ENCODE results near the gene TMEM175.
"Not testable (repeated sequence)": the region's sequence is repeated elsewhere in the genome, so short reads cannot be mapped to it uniquely, and the experiment has no call there.

TMEM175 gene

DNA sequence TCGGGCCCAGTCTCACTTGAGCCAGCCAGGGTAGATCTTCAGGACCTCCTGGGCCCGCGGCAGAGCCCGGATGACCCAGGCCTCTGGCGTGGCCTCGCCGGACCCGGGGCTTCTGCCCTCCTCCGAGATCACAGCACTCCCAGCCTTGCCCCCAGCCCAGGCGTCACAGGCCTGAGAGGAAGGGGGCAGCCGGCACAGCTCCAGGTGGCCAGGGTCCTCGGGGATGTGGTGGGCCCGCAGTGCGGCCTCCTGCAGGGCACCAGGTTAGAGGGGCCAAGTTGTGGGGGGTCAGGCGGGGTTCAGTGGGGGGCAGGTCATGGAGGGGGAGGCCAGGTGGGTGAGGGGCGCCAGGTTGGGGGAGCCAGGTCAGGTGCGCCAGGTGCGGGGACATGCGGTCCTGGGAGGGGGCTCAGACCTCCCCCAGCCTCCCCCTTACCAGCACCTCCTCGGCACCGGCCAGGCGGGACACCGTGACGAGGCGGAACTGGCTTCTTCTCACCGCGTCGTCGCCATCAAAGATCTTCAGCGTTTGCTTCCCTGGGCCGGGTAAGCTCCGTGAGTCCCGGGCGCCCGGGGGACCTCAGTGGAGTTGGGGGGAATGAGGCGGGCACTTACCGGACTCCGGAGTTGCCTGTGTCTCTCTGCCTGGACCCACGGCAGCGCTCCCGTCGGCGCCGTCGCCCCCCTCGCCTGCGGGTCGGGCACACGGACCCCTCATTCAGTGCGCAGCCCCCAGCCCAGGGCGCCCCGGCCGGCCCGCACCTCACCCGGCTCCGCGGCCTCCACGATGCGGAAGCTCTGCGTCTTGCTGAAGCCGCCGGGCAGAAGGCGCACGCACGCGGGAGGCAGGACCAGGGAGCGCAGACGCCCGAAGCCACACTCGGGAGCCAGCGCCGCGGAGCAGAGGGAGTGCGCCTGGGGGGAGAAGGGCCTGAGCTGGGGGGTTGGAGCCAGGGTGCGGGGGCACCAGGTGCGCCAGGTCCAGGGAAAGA, 35.1 kb downstream of the TMEM175 start:
- no peak for TF ChIP-seq POLR2A (IDR thresholded peaks at IDR 0.05; ENCODE audit: low read length)
- TF ChIP-seq GATA1 (IDR thresholded peaks at IDR 0.05; ENCODE audit: low read depth, low read length), result no peak
- no peak for DNase-seq

DNA sequence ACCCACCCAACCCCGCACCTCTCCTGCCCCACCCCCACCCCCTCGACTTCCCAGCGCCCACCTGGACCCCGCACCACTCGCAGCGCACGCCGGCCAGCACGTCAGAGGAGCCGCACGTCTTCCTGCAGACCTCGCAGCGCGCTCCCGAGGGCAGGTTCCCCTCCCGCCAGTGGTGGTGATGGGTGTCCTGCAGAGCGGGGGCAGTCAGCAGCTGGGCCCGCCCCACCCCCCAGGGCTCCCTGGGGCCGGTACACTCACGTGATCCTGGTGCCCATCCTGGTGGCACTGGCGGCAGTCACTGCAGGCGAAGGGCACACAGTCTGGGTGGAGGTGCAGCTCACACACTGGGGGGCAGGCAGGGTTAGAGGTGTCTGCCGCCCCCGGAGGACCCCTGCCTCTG, 36.0 kb downstream of the TMEM175 start:
- no peak for DNase-seq
- no peak for TF ChIP-seq POLR2A (IDR thresholded peaks at IDR 0.05; ENCODE audit: low read length)
- TF ChIP-seq GATA1 (IDR thresholded peaks at IDR 0.05; ENCODE audit: low read depth, low read length), result no peak

DNA sequence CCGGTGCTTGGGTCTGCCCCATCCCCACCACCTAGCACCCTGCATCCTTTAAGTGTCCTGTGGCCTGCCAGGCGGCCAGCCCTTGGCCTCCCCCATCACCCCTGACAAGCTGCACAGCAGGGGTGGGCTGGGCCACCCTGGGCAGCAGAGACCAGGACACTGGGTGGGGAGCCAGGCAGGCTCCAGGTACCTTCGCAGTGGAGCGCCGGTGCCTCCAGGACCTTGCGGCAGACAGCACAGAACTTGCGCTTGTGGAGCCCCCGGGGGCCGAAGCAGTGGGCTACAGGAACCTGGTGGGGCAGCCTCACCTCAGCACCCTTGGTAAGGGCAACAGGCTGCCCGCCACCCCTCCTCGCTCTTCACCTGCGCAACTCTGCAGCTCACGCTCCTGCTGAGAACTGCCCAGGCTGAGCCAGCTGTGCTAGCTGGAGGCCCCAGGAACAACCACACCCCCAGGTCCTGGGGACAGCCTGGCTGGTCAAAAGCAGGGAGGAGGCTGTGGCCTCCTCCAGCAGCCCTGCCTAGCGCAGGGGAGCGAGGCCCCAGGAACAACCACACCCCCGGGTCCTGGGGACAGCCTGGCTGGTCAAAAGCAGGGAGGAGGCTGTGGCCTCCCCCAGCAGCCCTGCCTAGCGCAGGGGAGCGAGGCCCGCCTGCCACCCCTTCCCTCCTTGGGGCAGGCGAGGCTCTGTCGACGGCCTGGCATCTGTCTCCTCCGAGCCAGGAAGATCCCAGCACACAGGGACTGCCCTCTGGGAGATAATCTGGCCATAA, 36.5 kb downstream of the TMEM175 start:
- no peak for TF ChIP-seq GATA1 (IDR thresholded peaks at IDR 0.05; ENCODE audit: low read depth, low read length)
- no peak for DNase-seq

DNA sequence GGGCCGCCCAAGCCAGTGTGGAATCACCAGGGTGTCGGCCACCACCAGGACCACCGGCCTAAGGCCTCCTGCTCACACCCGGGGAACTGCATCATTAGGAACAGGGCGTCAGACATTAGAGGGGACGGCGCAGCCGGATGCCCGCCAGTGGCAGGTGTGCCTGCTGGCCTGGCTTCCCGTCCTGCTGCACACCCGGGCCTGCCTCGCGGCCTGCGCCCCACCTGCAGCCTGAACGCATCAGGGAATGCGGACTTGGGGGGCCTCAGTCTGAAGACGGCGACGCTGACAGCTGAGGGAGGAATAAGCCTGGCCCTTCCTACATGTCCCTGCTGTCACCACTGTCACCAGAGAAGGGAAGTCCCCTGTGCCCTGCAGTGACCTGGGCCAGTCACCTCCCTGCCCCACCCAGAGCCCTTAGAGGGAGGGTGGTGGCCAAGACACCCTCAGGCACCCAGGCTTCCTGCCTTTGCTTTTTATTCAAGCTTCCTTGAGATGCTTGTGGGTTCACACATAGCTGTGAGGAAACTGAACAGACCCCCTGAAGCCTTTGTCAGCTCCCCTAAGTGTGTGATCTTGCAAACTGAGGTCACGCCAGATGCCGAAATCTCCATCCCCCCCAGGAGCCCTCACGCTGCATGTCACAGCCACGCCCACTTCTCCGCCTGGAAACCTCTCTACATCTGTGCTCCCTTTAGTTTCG, 37.9 kb downstream of the TMEM175 start:
- DNase-seq, result peak in 1 of 2 experiments; percentile 31
- no peak for TF ChIP-seq GATA1 (IDR thresholded peaks at IDR 0.05; ENCODE audit: low read depth, low read length)

DNA sequence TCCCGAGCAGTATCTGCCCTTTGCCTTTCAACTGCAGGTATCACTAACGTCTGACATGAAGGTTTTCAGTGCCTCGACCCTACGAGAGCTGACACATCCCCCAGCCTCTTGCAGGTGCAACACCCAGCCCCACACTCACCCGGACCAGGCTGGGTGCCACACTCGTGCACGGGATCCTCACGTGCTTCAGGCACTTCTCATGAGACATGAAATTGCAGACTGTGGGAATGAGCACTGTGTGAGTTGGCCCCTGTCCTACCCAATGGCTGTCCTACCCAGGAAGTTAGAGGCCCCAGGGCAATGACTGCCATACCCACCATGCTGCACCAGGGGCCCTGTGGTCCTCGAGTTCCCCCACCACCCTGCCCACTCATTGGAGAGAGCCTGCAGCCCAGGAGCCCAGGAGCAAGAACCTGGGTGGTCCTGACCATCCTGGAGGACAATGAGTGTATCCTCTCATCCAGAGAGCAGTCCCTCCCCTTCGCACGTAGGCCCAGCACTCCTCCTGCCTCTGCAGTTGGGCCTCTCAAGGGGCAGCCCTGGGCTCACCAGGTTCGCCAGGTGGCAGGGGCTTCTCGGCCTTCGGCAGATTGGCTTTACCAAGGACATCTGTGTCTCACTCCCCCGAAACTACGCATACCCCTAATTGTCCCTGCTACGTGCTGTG, 38.7 kb downstream of the TMEM175 start:
- TF ChIP-seq POLR2A (IDR thresholded peaks at IDR 0.05; ENCODE audit: low read length) (no peak), GATA1 (IDR thresholded peaks at IDR 0.05; ENCODE audit: low read depth, low read length) (no peak)
- DNase-seq, result no peak

DNA sequence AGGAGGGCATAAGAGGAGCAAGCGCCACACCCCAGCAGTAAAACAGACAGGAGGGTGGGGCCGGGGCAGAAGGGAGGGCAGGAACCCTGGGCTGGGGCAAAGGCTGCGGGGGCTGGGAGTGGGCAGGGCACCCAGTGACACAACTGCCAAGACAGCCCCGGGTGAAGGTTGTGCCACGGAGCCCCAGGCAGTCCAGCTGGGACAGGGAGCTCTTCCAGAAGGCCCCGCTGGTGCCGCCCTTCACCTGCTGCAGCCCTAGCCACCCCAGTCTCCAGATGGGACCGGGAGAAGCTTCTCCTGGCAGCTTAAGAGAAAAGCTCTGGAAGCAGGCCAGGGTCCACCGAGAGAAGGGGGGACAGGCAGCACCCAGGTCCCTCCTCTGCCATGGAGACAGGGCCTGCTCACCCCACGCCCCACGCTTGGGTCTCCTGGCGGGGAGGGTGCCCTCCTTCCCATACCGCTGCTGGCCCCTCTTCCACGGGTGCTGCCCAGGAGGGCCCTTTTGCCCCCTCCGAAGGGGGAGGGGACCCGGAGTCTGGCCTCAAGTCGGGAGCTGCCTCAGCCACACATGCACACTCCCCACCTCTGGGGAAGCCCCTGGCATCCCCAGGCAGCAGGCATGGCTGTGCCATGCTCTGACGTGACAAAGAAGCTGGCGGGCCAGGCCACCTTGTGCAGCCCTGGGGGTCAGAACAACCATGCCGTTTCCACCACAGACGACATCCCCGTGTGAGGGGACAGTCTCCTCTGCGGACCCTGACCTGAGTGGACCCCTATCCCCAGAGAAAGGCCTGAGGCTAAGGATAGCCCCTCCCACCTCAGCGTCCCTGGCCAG, 39.6 kb downstream of the TMEM175 start:
- no peak for DNase-seq
- TF ChIP-seq POLR2A (IDR thresholded peaks at IDR 0.05; ENCODE audit: low read length), result no peak
- TF ChIP-seq GATA1 (IDR thresholded peaks at IDR 0.05; ENCODE audit: low read depth, low read length), result no peak

DNA sequence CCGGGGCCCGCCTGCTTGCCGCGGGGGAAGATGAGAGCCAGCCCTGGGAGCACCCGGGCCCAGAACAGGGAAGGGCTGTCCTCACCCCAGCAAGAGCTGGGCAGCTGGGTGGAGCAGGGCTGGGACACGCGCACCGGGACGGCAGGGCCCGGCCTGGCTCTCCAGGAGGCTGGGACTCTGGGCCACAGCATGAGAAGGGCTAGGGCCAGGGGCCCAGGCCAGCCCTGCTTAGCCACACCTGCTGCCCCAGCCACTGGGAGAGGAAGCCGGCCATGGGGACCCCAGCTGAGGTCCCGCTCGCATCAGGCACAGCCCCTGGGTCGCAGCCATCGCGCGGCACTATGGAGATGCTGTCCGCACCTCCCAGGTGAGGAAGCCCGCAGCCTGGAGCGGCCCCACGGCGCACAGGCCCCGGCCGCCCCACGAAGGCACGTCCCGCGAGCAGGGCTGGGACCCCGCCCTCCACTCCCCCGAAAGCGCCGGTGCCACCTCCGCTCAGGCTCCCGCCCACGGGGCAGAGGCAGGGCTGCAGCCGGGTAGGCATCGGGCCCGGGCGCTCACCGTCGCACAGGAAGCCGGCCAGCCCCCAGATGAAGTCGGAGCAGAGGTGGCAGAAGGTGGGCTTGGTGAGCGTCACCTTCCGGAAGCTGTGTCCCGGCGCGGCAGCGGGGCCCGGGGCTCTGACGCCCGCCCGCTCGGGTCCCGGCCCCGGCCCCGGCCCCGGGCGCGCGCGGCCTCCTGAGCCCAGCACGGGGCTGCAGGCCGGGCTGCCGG, 40.6 kb downstream of the TMEM175 start:
- peak; percentile 45 to 62 for DNase-seq
- TF ChIP-seq GATA1 (IDR thresholded peaks at IDR 0.05; ENCODE audit: low read depth, low read length) (no peak), POLR2A (IDR thresholded peaks at IDR 0.05; ENCODE audit: low read length) (no peak)

DNA sequence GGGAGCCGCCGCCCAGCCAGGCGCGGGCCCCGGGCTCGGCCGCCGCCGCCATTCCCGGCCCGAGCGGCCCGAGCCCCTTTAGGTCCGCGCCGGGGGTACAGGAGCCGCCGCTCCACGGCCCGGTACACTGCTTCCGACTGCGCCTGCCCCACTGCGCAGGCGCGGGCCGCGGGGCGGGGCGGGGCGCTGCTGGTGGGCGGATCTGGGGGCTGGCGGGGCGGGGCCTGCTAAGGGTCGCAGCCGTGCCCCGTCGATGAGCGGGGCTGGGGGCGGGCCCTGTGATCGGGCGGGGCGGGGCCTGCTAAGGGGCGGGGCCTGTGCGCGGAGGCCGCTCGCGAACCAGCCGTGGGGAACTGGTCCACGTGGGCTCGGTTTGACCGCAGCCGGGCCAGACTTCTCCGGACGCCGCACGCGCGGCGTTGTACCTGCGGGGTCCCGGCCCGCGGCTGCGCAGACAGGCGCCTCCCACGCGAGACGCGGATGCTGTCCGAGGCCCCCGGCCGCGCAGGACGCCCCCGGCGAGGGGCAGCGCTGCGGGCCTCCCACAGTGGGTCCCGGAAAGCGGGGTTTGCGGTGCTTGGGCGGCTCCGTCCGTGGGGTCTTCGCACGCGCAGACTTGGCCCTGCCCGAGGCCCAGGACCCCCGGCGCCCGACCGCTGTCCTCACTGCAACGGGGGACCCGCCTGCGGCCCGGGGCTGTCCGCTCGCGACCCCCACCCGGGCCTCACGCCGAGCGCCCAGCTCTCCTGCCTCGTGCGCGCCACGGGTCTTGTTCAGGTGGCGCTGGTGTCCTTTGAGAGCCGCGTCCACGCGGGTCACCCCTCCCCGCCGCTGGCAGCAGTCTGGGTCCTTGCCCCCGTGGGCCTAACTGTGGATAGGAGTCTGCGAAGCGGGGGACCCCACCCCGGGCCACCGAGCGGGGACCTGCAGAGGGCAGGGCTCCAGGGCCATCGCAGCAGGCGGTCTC, 41.5 kb downstream of the TMEM175 start, which contains the start of gene DGKQ:
Gene DGKQ, minus strand, starts transcription at position 139 of the 967 bp plus-strand sequence. Its CDS starts 87 bp downstream, at position 52.
- TF ChIP-seq POLR2A (IDR thresholded peaks at IDR 0.05; ENCODE audit: low read length) (no peak), GATA1 (IDR thresholded peaks at IDR 0.05; ENCODE audit: low read depth, low read length) (no peak)
- peak; percentile 87 to 94 for DNase-seq

DNA sequence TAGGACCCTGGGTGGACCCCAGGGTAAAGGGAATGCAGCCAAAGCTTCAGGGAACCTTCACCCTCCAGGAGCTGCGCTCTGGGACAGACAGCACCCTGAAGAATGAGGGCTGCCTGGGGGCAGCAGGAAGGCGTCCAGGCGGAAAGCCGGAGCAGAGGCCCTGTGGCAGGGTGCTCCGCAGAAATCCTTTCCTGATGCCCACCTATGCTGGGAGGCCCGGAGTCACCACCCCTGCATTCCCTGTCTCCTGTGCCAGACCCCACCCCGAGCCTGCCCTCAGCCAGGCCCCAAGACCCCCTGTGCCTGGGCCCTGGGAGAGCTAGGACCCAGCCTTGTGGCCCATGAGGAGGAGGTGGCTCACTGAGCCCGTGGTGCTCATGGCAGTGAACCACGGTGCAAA, 42.4 kb downstream of the TMEM175 start:
- no peak for DNase-seq
- TF ChIP-seq POLR2A (IDR thresholded peaks at IDR 0.05; ENCODE audit: low read length), result no peak
- no peak for TF ChIP-seq GATA1 (IDR thresholded peaks at IDR 0.05; ENCODE audit: low read depth, low read length)

DNA sequence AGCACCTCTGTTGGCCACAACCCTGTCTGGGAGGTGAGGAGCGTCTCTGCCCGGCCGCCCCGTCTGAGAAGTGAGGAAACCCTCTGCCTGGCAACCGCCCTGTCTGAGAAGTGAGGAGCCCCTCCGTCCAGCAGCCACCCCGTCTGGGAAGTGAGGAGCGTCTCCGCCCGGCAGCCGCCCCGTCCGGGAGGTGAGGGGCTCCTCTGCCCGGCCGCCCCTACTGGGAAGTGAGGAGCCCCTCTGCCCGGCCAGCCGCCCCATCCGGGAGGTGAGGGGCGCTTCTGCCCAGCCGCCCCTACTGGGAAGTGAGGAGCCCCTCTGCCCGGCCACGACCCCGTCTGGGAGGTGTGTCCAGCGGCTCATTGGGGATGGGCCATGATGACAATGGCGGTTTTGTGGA, 43.8 kb downstream of the TMEM175 start:
- not testable (repeated sequence) for DNase-seq
